Measurements from ENCODE around the gene VSNL1.

VSNL1 gene

DNA sequence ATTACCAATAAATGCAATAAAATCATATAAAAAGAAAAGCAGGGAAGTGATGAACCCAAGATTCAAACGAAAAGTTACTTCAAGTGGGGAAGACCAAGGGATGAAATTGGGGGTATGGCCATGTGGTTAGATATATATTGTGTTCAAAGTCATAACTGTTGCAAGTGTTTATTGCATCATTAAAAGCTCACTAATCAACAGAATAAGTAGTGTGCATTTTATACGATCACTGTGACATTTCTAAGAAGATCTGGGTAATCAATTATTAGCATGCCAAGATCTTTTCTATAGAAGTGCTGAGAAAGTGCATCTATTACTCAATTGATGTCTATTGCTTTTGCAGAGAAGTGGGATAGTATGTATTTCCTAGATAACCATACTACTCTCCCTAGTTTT is 52.9 kb downstream of the VSNL1 start:
- Histone ChIP-seq H3K9ac (ENCODE audit: low read depth, low read length, poor library complexity, severe bottlenecking) (no peak overlapping the region), H3K4me1 (ENCODE audit: insufficient read depth, low read length, poor library complexity, severe bottlenecking) (no peaks in the 10 kb centered on the region), H3K27me3 (ENCODE audit: insufficient read depth, low read length, poor library complexity, severe bottlenecking) (no peaks in the 10 kb centered on the region), H2AFZ (ENCODE audit: low read length) (no peak overlapping the region), H3F3A (ENCODE audit: low read depth) (no peaks in the 10 kb centered on the region), H3K9me3 (ENCODE audit: insufficient read depth, low read depth, low read length) (no peaks in the 10 kb centered on the region), H3K9me2 (replicated peaks; ENCODE audit: low read depth, low read length) (no peaks in the 10 kb centered on the region), H3K36me3 (ENCODE audit: insufficient read depth, low read length) (no peaks in the 10 kb centered on the region), H4K20me1 (ENCODE audit: insufficient read depth, low read length, poor library complexity, severe bottlenecking) (no peaks in the 10 kb centered on the region), H3K79me2 (ENCODE audit: insufficient read depth, low read length) (no peaks in the 10 kb centered on the region), H3K4me3 (ENCODE audit: low read length, poor library complexity, severe bottlenecking) (no peak overlapping the region), H3K4me2 (ENCODE audit: low read depth, low read length, poor library complexity, severe bottlenecking) (no peak overlapping the region)
- TF ChIP-seq, protein P1, sequence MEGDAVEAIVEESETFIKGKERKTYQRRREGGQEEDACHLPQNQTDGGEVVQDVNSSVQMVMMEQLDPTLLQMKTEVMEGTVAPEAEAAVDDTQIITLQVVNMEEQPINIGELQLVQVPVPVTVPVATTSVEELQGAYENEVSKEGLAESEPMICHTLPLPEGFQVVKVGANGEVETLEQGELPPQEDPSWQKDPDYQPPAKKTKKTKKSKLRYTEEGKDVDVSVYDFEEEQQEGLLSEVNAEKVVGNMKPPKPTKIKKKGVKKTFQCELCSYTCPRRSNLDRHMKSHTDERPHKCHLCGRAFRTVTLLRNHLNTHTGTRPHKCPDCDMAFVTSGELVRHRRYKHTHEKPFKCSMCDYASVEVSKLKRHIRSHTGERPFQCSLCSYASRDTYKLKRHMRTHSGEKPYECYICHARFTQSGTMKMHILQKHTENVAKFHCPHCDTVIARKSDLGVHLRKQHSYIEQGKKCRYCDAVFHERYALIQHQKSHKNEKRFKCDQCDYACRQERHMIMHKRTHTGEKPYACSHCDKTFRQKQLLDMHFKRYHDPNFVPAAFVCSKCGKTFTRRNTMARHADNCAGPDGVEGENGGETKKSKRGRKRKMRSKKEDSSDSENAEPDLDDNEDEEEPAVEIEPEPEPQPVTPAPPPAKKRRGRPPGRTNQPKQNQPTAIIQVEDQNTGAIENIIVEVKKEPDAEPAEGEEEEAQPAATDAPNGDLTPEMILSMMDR (conservative IDR thresholded peaks at IDR 0.05; ENCODE audit: low read length), result no peak
- TF ChIP-seq EZH2phosphoT487 (IDR thresholded peaks at IDR 0.05; ENCODE audit: borderline replicate concordance), result no peak

DNA sequence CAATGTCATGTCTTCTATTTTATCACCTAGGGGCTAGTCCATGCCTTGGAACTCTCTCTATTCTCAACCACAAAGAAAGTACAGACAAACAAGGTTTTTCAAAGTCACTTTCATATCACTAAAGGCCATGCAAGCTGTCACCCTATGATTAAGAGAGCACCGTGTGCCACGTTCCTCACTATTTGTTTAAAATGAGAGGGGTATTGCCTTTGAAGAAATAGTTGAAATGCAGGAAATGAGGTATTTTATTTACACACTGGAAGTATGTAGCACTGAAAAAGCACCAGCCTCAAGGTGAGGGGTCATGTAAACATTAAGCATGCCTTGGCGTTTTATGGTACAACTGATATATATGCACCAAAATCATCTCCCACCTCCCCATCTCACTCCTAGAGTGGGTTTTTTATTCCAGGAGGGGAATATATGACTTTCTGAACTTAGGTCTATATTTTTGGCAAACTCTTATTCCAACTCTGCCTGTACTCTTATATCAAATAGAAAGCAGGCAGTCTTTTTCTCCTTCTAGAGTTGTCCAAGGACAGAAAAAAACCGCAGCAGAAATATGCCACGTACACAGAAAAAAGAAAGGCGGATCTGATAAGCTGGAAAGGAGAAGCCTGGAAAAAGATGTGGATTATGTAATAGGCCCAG is 53.5 kb downstream of the VSNL1 start:
- Histone ChIP-seq H4K20me1 (ENCODE audit: insufficient read depth, low read length, poor library complexity, severe bottlenecking) (no peaks in the 10 kb centered on the region), H3K4me2 (ENCODE audit: low read depth, low read length, poor library complexity, severe bottlenecking) (no peak overlapping the region), H3K36me3 (ENCODE audit: insufficient read depth, low read length) (no peaks in the 10 kb centered on the region), H3K9me2 (replicated peaks; ENCODE audit: low read depth, low read length) (no peaks in the 10 kb centered on the region), H3K79me2 (ENCODE audit: insufficient read depth, low read length) (no peaks in the 10 kb centered on the region), H2AFZ (ENCODE audit: low read length) (no peak overlapping the region), H3K9ac (ENCODE audit: low read depth, low read length, poor library complexity, severe bottlenecking) (no peak overlapping the region), H3K4me3 (ENCODE audit: low read length, poor library complexity, severe bottlenecking) (no peak overlapping the region), H3F3A (ENCODE audit: low read depth) (no peaks in the 10 kb centered on the region), H3K9me3 (ENCODE audit: insufficient read depth, low read depth, low read length) (no peaks in the 10 kb centered on the region), H3K4me1 (ENCODE audit: insufficient read depth, low read length, poor library complexity, severe bottlenecking) (no peaks in the 10 kb centered on the region), H3K27me3 (ENCODE audit: insufficient read depth, low read length, poor library complexity, severe bottlenecking) (no peaks in the 10 kb centered on the region)
- TF ChIP-seq, protein P1 (conservative IDR thresholded peaks at IDR 0.05; ENCODE audit: low read length), result no peak
- no peak for TF ChIP-seq EZH2phosphoT487 (IDR thresholded peaks at IDR 0.05; ENCODE audit: borderline replicate concordance)

DNA sequence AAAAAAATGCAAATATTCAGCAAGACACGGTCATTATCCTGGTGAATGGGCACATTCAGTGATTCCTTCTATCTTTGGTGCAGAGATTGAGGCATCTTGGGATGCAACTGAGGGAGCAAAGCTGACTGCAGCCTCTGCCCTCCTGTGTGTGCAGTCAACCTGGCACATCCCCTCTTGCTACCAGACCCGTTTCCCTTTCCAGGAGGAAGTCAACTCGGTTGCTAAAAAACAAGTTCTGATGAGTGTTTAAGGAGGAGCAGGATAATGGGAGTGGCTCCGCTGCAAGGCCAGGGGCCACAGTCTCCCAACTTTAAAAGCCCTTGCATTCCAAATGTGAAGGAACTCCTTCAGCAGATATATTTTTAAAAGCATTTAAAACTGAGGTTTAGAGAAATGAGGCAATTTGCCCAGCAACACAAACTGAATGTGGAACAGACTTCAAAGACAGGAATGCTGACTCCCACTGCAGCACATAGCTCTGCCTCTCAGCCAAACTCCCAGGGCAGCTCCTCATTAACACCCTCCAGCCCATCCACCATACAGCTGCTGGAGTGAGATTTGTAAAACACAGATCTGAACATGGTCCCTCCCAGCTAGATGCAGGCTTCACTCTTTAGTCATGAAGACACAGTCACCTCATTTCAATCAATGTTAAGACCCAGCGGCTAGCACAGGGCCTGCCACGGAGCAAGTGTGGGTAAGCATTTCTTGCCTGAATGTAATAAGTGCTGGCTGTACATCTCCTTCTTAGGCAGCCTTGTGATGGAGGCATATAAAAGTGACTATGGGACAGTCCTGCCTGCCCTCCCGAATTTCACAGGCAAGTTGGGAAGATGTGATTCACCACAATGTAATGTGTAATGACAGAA is 54.3 kb downstream of the VSNL1 start:
- H3K4me2 ChIP-seq (ENCODE audit: low read depth, low read length, poor library complexity, severe bottlenecking), result no peak overlapping the region
- no peak overlapping the region for H3K9ac ChIP-seq (ENCODE audit: low read depth, low read length, poor library complexity, severe bottlenecking)
- no peaks in the 10 kb centered on the region for H3K9me2 ChIP-seq (replicated peaks; ENCODE audit: low read depth, low read length)

More for the DNA sequence above, 54.3 kb downstream of the VSNL1 start:
- Histone ChIP-seq H3K36me3 (ENCODE audit: insufficient read depth, low read length) (no peaks in the 10 kb centered on the region), H3K27me3 (ENCODE audit: insufficient read depth, low read length, poor library complexity, severe bottlenecking) (no peaks in the 10 kb centered on the region), H2AFZ (ENCODE audit: low read length) (no peak overlapping the region), H3K79me2 (ENCODE audit: insufficient read depth, low read length) (no peaks in the 10 kb centered on the region), H3K4me3 (ENCODE audit: low read length, poor library complexity, severe bottlenecking) (no peak overlapping the region), H3F3A (ENCODE audit: low read depth) (no peaks in the 10 kb centered on the region), H4K20me1 (ENCODE audit: insufficient read depth, low read length, poor library complexity, severe bottlenecking) (no peaks in the 10 kb centered on the region), H3K4me1 (ENCODE audit: insufficient read depth, low read length, poor library complexity, severe bottlenecking) (no peaks in the 10 kb centered on the region), H3K9me3 (ENCODE audit: insufficient read depth, low read depth, low read length) (no peaks in the 10 kb centered on the region)
- TF ChIP-seq, protein P1 (conservative IDR thresholded peaks at IDR 0.05; ENCODE audit: low read length), result no peak

All from Loucy (cell line).